ENCODE results near the gene CNTNAP2. TPM values are rescaled to one million over a fixed set of nuclear protein-coding genes. Genes with fewer than 3 reads are reported as not detected.

CNTNAP2 gene
- polyA plus RNA-seq, 1 experiment: not detected

- CTCF ChIA-PET: no interaction called here
- DNase-seq (ENCODE audit: low read depth): no peak
These were observed 1522.4 kb downstream of the CNTNAP2 start for GRCh38 chr7:147639037-147639436.

DNA sequence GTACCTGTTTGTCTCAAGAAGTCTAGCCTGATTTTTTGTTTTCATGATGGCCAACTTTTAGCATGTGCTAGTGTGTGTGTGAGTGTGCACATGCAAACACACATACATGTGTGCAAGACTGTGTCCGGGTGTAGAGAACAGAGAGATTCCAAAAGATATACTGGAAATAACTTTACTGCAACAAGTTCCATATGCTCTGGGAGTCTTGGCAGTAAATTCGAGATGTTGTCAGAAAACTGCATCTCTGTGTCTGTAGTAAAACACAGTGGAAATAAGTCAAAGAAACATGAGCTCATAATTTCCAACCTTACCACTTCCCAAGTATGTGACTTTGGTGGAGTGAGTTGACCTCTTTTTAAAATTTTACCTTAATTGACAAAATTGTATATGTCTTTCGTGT is 1523.2 kb downstream of the CNTNAP2 start:
- Histone ChIP-seq H3K4me3 (ENCODE audit: low read depth, low read length) (no peak overlapping the region), H3K27me3 (ENCODE audit: control insufficient read depth, insufficient read depth, low read length) (no peaks in the 10 kb centered on the region), H3K36me3 (ENCODE audit: control insufficient read depth, insufficient read depth, low read length) (no peaks in the 10 kb centered on the region)
- no peak for DNase-seq (ENCODE audit: low read depth)
- CTCF ChIA-PET: no interaction called here
- POLR2A ChIA-PET: no interaction called here
- TF ChIP-seq, protein P1, sequence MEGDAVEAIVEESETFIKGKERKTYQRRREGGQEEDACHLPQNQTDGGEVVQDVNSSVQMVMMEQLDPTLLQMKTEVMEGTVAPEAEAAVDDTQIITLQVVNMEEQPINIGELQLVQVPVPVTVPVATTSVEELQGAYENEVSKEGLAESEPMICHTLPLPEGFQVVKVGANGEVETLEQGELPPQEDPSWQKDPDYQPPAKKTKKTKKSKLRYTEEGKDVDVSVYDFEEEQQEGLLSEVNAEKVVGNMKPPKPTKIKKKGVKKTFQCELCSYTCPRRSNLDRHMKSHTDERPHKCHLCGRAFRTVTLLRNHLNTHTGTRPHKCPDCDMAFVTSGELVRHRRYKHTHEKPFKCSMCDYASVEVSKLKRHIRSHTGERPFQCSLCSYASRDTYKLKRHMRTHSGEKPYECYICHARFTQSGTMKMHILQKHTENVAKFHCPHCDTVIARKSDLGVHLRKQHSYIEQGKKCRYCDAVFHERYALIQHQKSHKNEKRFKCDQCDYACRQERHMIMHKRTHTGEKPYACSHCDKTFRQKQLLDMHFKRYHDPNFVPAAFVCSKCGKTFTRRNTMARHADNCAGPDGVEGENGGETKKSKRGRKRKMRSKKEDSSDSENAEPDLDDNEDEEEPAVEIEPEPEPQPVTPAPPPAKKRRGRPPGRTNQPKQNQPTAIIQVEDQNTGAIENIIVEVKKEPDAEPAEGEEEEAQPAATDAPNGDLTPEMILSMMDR (IDR thresholded peaks at IDR 0.05; ENCODE audit: insufficient read depth, low read depth, low read length): no peak

More at GRCh38 chr7:147639037-147639436, 1522.4 kb downstream of the CNTNAP2 start:
- TF ChIP-seq, protein P1 (IDR thresholded peaks at IDR 0.05; ENCODE audit: insufficient read depth, low read depth, low read length): no peak
- POLR2A ChIA-PET: no interaction called here
- H3K27me3 ChIP-seq (ENCODE audit: control insufficient read depth, insufficient read depth, low read length): no peaks in the 10 kb centered on the region
- H3K36me3 ChIP-seq (ENCODE audit: control insufficient read depth, insufficient read depth, low read length): no peaks in the 10 kb centered on the region
- H3K4me3 ChIP-seq (ENCODE audit: low read depth, low read length): no peak overlapping the region

DNA sequence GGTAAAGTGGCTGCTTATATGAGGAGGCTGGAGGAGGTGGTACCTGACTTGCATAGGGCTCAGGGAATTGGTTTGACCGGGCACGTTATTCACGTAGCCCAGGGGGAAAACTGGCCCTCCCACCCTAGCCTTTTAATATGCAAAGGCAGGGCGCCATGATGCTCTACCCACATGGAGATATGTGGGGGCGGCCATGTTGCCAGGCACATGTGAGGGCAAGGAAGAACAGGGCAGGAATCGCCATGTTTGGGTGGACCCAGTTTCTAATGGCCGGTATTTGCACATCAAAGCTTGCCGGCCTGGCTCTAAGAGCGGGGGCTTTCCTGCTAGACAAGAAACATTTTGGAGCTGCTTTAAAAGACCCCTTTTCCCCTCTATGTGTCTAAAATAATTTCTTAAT is 1524.2 kb downstream of the CNTNAP2 start:
- TF ChIP-seq, protein P1 (IDR thresholded peaks at IDR 0.05; ENCODE audit: insufficient read depth, low read depth, low read length): no peak
- Histone ChIP-seq H3K4me3 (ENCODE audit: low read depth, low read length) (no peak overlapping the region), H3K27me3 (ENCODE audit: control insufficient read depth, insufficient read depth, low read length) (no peaks in the 10 kb centered on the region), H3K36me3 (ENCODE audit: control insufficient read depth, insufficient read depth, low read length) (no peaks in the 10 kb centered on the region)
- ChIA-PET CTCF (no interaction called here), POLR2A (no interaction called here)
- DNase-seq (ENCODE audit: low read depth): no peak

- H3K4me3 ChIP-seq (ENCODE audit: low read depth, low read length): no peak overlapping the region
- CTCF ChIA-PET: no interaction called here
- no peaks in the 10 kb centered on the region for H3K36me3 ChIP-seq (ENCODE audit: control insufficient read depth, insufficient read depth, low read length)
- TF ChIP-seq, protein P1 (IDR thresholded peaks at IDR 0.05; ENCODE audit: insufficient read depth, low read depth, low read length): no peak
- POLR2A ChIA-PET: no interaction called here
- H3K27me3 ChIP-seq (ENCODE audit: control insufficient read depth, insufficient read depth, low read length): no peaks in the 10 kb centered on the region
- DNase-seq (ENCODE audit: low read depth): no peak
These were observed 1530.0 kb downstream of the CNTNAP2 start for GRCh38 chr7:147646568-147646967.

GRCh38 chr7:147650991-147651390 is 1534.4 kb downstream of the CNTNAP2 start:
- CTCF ChIA-PET: interaction anchor here (0.6 kb wide), 1 partner anchor 713 kb away, joined by 3 read pairs; no protein-coding TSS in a partner anchor
- POLR2A ChIA-PET: no interaction called here
- Histone ChIP-seq H3K27me3 (ENCODE audit: control insufficient read depth, insufficient read depth, low read length) (no peaks in the 10 kb centered on the region), H3K4me3 (ENCODE audit: low read depth, low read length) (no peak overlapping the region), H3K36me3 (ENCODE audit: control insufficient read depth, insufficient read depth, low read length) (no peaks in the 10 kb centered on the region)
- TF ChIP-seq, protein P1 (IDR thresholded peaks at IDR 0.05; ENCODE audit: insufficient read depth, low read depth, low read length): no peak
- no peak for DNase-seq (ENCODE audit: low read depth)

Data from BJ (cell line).